Left ventricle myocardium inferior (tissue), 1 donor: ENCODE measurements around the gene SLC37A4. TPM values are rescaled to one million over a fixed set of nuclear protein-coding genes. Genes with fewer than 3 reads are reported as not detected.

Source experiments
- DNase-seq: peaks from one replicate; pipeline ENCODE4 v3.0.0-alpha.2; 2020
- H3K27ac ChIP-seq: fragments of 200-600 bp; replicated peaks from 2 replicates; pipeline ENCODE4 v1.8.0; 2021
- H3K27me3 ChIP-seq: fragments of 200-600 bp; 2 replicates; pipeline ENCODE4 v1.8.0; 2021; ENCODE audit warnings: low read depth
- H3K36me3 ChIP-seq: fragments of 200-600 bp; 2 replicates; pipeline ENCODE4 v1.8.0; 2021
- H3K4me1 ChIP-seq: fragments of 200-600 bp; 2 replicates; pipeline ENCODE4 v1.8.0; 2021
- H3K4me3 ChIP-seq: fragments of 200-600 bp; 2 replicates; pipeline ENCODE4 v1.8.0; 2021; ENCODE audit warnings: mild to moderate bottlenecking, moderate library complexity
- H3K9me3 ChIP-seq: fragments of 200-600 bp; replicated peaks from 2 replicates; pipeline ENCODE4 v1.8.0; 2021
- CTCF ChIP-seq: fragments of 200-600 bp; IDR thresholded peaks from 2 replicates; pipeline ENCODE4 v1.8.0; 2021; ENCODE audit warnings: antibody characterized with exemption, mild to moderate bottlenecking, borderline replicate concordance
- intact Hi-C: fragments of 100-400 bp; cut with micrococcal nuclease; formaldehyde crosslinking; loops from one replicate; pipeline ENCODE4 v1.11.0; 2022
- total RNA-seq: library from RNA; stranded (reverse); fragmentation: NEBNext Ultra II Directional; extraction: Animal tissue kit (Norgen Biotek cat#: 25700); gene quantifications from one replicate; pipeline ENCODE4 v1.2.1, GENCODE V29; 2021
- donor health status: DM: no; HTN: yes; CAD: no; lungs with severe emphysema.

SLC37A4 gene
- total RNA-seq, 1 donor from 2014 or later, result 5.4 TPM

- intact Hi-C loops, result no loop called here
- no peak for TF ChIP-seq CTCF
- Histone ChIP-seq H3K27ac (no peak overlapping the region), H3K4me1 (peaks cover 40% of the 10 kb centered on the region), H3K36me3 (peaks cover 63% of the 10 kb centered on the region), H3K9me3 (no peaks in the 10 kb centered on the region), H3K27me3 (no peaks in the 10 kb centered on the region), H3K4me3 (no peak overlapping the region)
- DNase-seq, result no peak
These were observed 16.3 kb downstream of the SLC37A4 start for GRCh38 chr11:119014209-119014924.

GRCh38 chr11:119012629-119013170, 18.0 kb downstream of the SLC37A4 start:
- DNase-seq, result no peak
- Histone ChIP-seq H3K4me3 (no peak overlapping the region), H3K27me3 (no peaks in the 10 kb centered on the region), H3K4me1 (peaks cover 28% of the 10 kb centered on the region), H3K27ac (no peak overlapping the region), H3K9me3 (no peaks in the 10 kb centered on the region), H3K36me3 (peaks cover 80% of the 10 kb centered on the region)
- TF ChIP-seq CTCF, result no peak
- intact Hi-C loops, result no loop called here

- intact Hi-C loops, result no loop called here
- no peak for TF ChIP-seq CTCF
These were observed 19.1 kb downstream of the SLC37A4 start for GRCh38 chr11:119011476-119012053.

GRCh38 chr11:119006656-119007055, 24.0 kb downstream of the SLC37A4 start:
- peaks cover 90% of the 10 kb centered on the region for H3K36me3 ChIP-seq
- no peaks in the 10 kb centered on the region for H3K27me3 ChIP-seq
- H3K4me1 ChIP-seq, result peaks cover 11% of the 10 kb centered on the region
- intact Hi-C loops, result no loop called here
- no peak overlapping the region for H3K4me3 ChIP-seq
- TF ChIP-seq CTCF, result no peak
- DNase-seq, result no peak
- H3K9me3 ChIP-seq, result no peaks in the 10 kb centered on the region
- H3K27ac ChIP-seq, result no peak overlapping the region

More at GRCh38 chr11:119011476-119012053, 19.1 kb downstream of the SLC37A4 start:
- Histone ChIP-seq H3K4me1 (peaks cover 26% of the 10 kb centered on the region), H3K27ac (no peak overlapping the region), H3K36me3 (peaks cover 91% of the 10 kb centered on the region), H3K27me3 (no peaks in the 10 kb centered on the region), H3K4me3 (no peak overlapping the region), H3K9me3 (no peaks in the 10 kb centered on the region)
- no peak for DNase-seq

GRCh38 chr11:119000906-119001305, 29.8 kb downstream of the SLC37A4 start:
- peaks cover 36% of the 10 kb centered on the region for H3K4me1 ChIP-seq
- H3K36me3 ChIP-seq, result peaks cover 71% of the 10 kb centered on the region
- no peaks in the 10 kb centered on the region for H3K9me3 ChIP-seq
- no peak for TF ChIP-seq CTCF
- no peak overlapping the region for H3K4me3 ChIP-seq
- intact Hi-C loops, result no loop called here
- no peaks in the 10 kb centered on the region for H3K27me3 ChIP-seq
- DNase-seq, result no peak
- H3K27ac ChIP-seq, result no peak overlapping the region
